Neural cell (in vitro differentiated cells): ENCODE measurements around the gene TOP3A. TPM values are rescaled to one million over a fixed set of nuclear protein-coding genes. Genes with fewer than 3 reads are reported as not detected.

Experiments used
- H2AFZ ChIP-seq: fragments of 200-600, 300-800 bp; sonication (generic), shearing (Covaris generic); 2 replicates; pipeline ENCODE4 v1.6.0; 2014; ENCODE audit warnings: low read depth, mild to moderate bottlenecking, antibody characterized with exemption, low read length, moderate library complexity
- H3F3A ChIP-seq: fragments of 200-600 bp; shearing (Covaris generic); 2 replicates; pipeline ENCODE4 v1.6.1; 2016; ENCODE audit warnings: mild to moderate bottlenecking, moderate library complexity, mixed read lengths, antibody characterized with exemption, low read length; ENCODE audit not compliant: insufficient read depth, poor library complexity, severe bottlenecking
- H3K27ac ChIP-seq: fragments of 200-600, 300-800 bp; sonication (generic), shearing (Covaris generic); 2 replicates; pipeline ENCODE4 v1.5.1; 2014; ENCODE audit warnings: mild to moderate bottlenecking, low read length, moderate library complexity
- H3K27me3 ChIP-seq: fragments of 300-800, 200-600 bp; sonication (generic), shearing (Covaris generic); 2 replicates; pipeline ENCODE4 v1.6.0; 2014; ENCODE audit warnings: mild to moderate bottlenecking, low read depth, low read length, moderate library complexity; ENCODE audit not compliant: insufficient read depth
- H3K36me3 ChIP-seq: fragments of 300-800, 200-600 bp; sonication (generic), shearing (Covaris generic); 2 replicates; pipeline ENCODE4 v1.5.1; 2014; ENCODE audit warnings: mild to moderate bottlenecking, antibody characterized with exemption, low read length, moderate library complexity; ENCODE audit not compliant: insufficient read depth
- H3K4me2 ChIP-seq: fragments of 300-800, 200-600 bp; sonication (generic), shearing (Covaris generic); 2 replicates; pipeline ENCODE4 v1.6.0; 2014; ENCODE audit warnings: mild to moderate bottlenecking, low read length
- H3K4me3 ChIP-seq: fragments of 300-800, 200-600 bp; sonication (generic), shearing (Covaris generic); 2 replicates; pipeline ENCODE4 v1.5.1; 2014; ENCODE audit warnings: mild to moderate bottlenecking, low read length, moderate library complexity
- H3K79me2 ChIP-seq: fragments of 200-600 bp; shearing (Covaris generic); replicated peaks from 2 replicates; pipeline ENCODE4 v1.6.0; 2014; ENCODE audit warnings: mild to moderate bottlenecking, low read length, moderate library complexity; ENCODE audit not compliant: insufficient read depth
- H3K9ac ChIP-seq: fragments of 300-800, 200-600 bp; sonication (generic), shearing (Covaris generic); 2 replicates; pipeline ENCODE4 v1.6.1; 2016; ENCODE audit warnings: mild to moderate bottlenecking, low read length, mixed read lengths
- H3K9me2 ChIP-seq: fragments of 200-600 bp; shearing (Covaris generic); 2 replicates; pipeline ENCODE4 v1.6.1; 2016; ENCODE audit warnings: mild to moderate bottlenecking, low read length, mixed read lengths; ENCODE audit not compliant: insufficient read depth
- H3K9me3 ChIP-seq: fragments of 200-600, 300-800 bp; sonication (generic), shearing (Covaris generic); 2 replicates; pipeline ENCODE4 v1.6.1; 2016; ENCODE audit warnings: mild to moderate bottlenecking, mixed run types, low read length, moderate library complexity, mixed read lengths
- H4K20me1 ChIP-seq: fragments of 200-600 bp; shearing (Covaris generic); 2 replicates; pipeline ENCODE4 v1.6.1; 2016; ENCODE audit warnings: mild to moderate bottlenecking, mixed run types; ENCODE audit not compliant: insufficient read depth
- EP300 ChIP-seq: fragments of 450-650 bp; conservative IDR thresholded peaks from 2 replicates; pipeline ENCODE4 v1.6.1; 2014; ENCODE audit warnings: antibody characterized with exemption, mild to moderate bottlenecking, moderate library complexity; ENCODE audit not compliant: poor library complexity, severe bottlenecking
- EZH2 ChIP-seq: fragments of 200-600, 300-800 bp; shearing (Covaris generic), sonication (generic); IDR thresholded peaks from 2 replicates; pipeline ENCODE4 v1.6.1; 2014; ENCODE audit warnings: antibody characterized with exemption, low read length, borderline replicate concordance, mild to moderate bottlenecking; ENCODE audit not compliant: insufficient read depth, poor library complexity, severe bottlenecking
- MXI1 ChIP-seq: fragments of 450-650 bp; conservative IDR thresholded peaks from 2 replicates; pipeline ENCODE4 v1.6.1; 2014; ENCODE audit warnings: antibody characterized with exemption, mild to moderate bottlenecking; ENCODE audit not compliant: poor library complexity, severe bottlenecking
- POLR2AphosphoS5 ChIP-seq: IDR thresholded peaks from 2 replicates; pipeline ENCODE4 v1.6.1; 2012
- RAD21 ChIP-seq: fragments of 450-650 bp; conservative IDR thresholded peaks from 2 replicates; pipeline ENCODE4 v1.6.1; 2014; ENCODE audit warnings: antibody characterized with exemption, mild to moderate bottlenecking, moderate library complexity
- SMC3 ChIP-seq: fragments of 450-650 bp; conservative IDR thresholded peaks from 2 replicates; pipeline ENCODE4 v1.6.1; 2014; ENCODE audit warnings: antibody characterized with exemption, mild to moderate bottlenecking, moderate library complexity; ENCODE audit not compliant: poor library complexity
- TAF1 ChIP-seq: IDR thresholded peaks from 2 replicates; pipeline ENCODE4 v1.6.1; 2012; ENCODE audit warnings: low read depth
- polyA plus RNA-seq: library from polyadenylated mRNA; depleted of rRNA; stranded (reverse); fragments of >200 nt; gene quantifications from 2 replicates; pipeline ENCODE4 v1.2.3, GENCODE V29; 2014
- TF ChIP-seq, protein P1 (sequence below): fragments of 450-650 bp; IDR thresholded peaks from 2 replicates; pipeline ENCODE4 v1.5.1; 2014; ENCODE audit warnings: antibody characterized with exemption, mild to moderate bottlenecking, moderate library complexity; ENCODE audit not compliant: poor library complexity, severe bottlenecking
- TF ChIP-seq, protein P2 (sequence below): IDR thresholded peaks from 2 replicates; pipeline ENCODE4 v1.6.1; 2012; ENCODE audit warnings: borderline replicate concordance

TOP3A gene
- polyA plus RNA-seq, 1 donor from 2014 or later, result 31.9 TPM

DNA sequence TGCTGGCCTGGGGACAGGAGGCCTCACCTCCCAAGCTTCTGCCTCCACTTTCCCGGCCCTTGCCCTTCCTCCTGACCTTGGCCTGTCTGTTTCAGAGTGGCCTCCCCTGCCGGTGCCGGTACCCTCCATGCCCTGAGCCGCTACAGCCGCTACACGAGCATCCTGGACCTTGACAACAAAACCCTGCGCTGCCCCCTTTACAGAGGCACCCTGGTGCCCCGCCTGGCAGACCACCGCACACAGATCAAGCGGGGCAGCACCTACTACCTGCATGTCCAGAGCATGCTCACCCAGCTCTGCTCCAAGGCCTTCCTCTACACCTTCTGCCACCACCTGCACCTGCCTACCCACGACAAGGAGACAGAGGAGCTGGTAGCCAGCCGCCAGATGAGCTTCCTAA lies 7.7 kb upstream of the TOP3A start:
- TF ChIP-seq EZH2 (no peak), RAD21 (no peak), MXI1 (no peak), POLR2AphosphoS5 (no peak), SMC3 (no peak), EP300 (no peak), TAF1 (no peak)
- TF ChIP-seq, protein P1, sequence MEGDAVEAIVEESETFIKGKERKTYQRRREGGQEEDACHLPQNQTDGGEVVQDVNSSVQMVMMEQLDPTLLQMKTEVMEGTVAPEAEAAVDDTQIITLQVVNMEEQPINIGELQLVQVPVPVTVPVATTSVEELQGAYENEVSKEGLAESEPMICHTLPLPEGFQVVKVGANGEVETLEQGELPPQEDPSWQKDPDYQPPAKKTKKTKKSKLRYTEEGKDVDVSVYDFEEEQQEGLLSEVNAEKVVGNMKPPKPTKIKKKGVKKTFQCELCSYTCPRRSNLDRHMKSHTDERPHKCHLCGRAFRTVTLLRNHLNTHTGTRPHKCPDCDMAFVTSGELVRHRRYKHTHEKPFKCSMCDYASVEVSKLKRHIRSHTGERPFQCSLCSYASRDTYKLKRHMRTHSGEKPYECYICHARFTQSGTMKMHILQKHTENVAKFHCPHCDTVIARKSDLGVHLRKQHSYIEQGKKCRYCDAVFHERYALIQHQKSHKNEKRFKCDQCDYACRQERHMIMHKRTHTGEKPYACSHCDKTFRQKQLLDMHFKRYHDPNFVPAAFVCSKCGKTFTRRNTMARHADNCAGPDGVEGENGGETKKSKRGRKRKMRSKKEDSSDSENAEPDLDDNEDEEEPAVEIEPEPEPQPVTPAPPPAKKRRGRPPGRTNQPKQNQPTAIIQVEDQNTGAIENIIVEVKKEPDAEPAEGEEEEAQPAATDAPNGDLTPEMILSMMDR, result no peak
- TF ChIP-seq, protein P2, sequence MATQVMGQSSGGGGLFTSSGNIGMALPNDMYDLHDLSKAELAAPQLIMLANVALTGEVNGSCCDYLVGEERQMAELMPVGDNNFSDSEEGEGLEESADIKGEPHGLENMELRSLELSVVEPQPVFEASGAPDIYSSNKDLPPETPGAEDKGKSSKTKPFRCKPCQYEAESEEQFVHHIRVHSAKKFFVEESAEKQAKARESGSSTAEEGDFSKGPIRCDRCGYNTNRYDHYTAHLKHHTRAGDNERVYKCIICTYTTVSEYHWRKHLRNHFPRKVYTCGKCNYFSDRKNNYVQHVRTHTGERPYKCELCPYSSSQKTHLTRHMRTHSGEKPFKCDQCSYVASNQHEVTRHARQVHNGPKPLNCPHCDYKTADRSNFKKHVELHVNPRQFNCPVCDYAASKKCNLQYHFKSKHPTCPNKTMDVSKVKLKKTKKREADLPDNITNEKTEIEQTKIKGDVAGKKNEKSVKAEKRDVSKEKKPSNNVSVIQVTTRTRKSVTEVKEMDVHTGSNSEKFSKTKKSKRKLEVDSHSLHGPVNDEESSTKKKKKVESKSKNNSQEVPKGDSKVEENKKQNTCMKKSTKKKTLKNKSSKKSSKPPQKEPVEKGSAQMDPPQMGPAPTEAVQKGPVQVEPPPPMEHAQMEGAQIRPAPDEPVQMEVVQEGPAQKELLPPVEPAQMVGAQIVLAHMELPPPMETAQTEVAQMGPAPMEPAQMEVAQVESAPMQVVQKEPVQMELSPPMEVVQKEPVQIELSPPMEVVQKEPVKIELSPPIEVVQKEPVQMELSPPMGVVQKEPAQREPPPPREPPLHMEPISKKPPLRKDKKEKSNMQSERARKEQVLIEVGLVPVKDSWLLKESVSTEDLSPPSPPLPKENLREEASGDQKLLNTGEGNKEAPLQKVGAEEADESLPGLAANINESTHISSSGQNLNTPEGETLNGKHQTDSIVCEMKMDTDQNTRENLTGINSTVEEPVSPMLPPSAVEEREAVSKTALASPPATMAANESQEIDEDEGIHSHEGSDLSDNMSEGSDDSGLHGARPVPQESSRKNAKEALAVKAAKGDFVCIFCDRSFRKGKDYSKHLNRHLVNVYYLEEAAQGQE, result no peak

DNA sequence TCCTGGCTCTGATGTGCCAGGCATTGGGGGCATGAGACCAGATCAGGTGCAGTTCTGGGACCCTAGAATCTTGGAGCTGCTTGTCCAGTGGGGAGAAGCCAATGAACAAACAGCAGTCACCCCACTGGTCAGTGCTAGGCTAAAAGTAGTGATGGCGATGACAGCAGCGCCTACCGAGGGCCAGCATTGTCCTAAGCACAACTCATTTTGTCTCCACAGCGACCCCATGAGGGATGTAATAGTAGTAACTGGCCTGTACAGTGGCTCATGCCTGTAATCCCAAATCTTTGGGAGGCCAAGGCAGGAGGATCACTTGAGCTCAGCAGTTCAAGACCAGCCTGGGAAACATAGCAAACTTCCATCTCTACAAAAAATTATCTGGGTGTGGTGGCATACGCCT lies 6.5 kb upstream of the TOP3A start:
- H3K4me3 ChIP-seq, result no peak overlapping the region
- H3K27me3 ChIP-seq, result no peaks in the 10 kb centered on the region
- H3K4me2 ChIP-seq, result no peak overlapping the region
- peaks cover 19% of the 10 kb centered on the region for H3K79me2 ChIP-seq
- no peaks in the 10 kb centered on the region for H3K9me2 ChIP-seq
- no peak overlapping the region for H3K9ac ChIP-seq
- no peak overlapping the region for H3K27ac ChIP-seq
- no peaks in the 10 kb centered on the region for H4K20me1 ChIP-seq
- H2AFZ ChIP-seq, result no peak overlapping the region
- TF ChIP-seq, protein P2, result no peak
- TF ChIP-seq POLR2AphosphoS5, result no peak
- TF ChIP-seq TAF1, result no peak
- no peak for TF ChIP-seq SMC3
- TF ChIP-seq MXI1, result no peak
- no peak for TF ChIP-seq EP300
- H3F3A ChIP-seq, result no peaks in the 10 kb centered on the region
- no peaks in the 10 kb centered on the region for H3K9me3 ChIP-seq
- H3K36me3 ChIP-seq, result no peaks in the 10 kb centered on the region

More for the DNA sequence above, 7.7 kb upstream of the TOP3A start:
- H3F3A ChIP-seq, result no peaks in the 10 kb centered on the region
- no peak overlapping the region for H3K4me2 ChIP-seq
- H3K27me3 ChIP-seq, result no peaks in the 10 kb centered on the region
- no peak overlapping the region for H3K4me3 ChIP-seq
- peaks cover 7% of the 10 kb centered on the region for H3K79me2 ChIP-seq
- H3K9me3 ChIP-seq, result no peaks in the 10 kb centered on the region
- H4K20me1 ChIP-seq, result no peaks in the 10 kb centered on the region
- H3K27ac ChIP-seq, result no peak overlapping the region
- no peaks in the 10 kb centered on the region for H3K36me3 ChIP-seq
- no peak overlapping the region for H2AFZ ChIP-seq
- no peaks in the 10 kb centered on the region for H3K9me2 ChIP-seq
- H3K9ac ChIP-seq, result no peak overlapping the region
